IMR-90 (cell line): ENCODE data around the gene MS4A18. TPM values are rescaled to one million over a fixed set of nuclear protein-coding genes. Genes with fewer than 3 reads are reported as not detected.

ENCODE experiments used
- ATAC-seq: fragments of 200-7000 bp; cut with Tn5 transposase; 2 replicates; pipeline ENCODE4 v1.9.1; 2020; ENCODE audit warnings: low read depth, mild to moderate bottlenecking, moderate library complexity
- BruUV-seq: library from RNA; stranded (reverse); fragments of 400-500 nt; replicated peaks from 2 replicates; lab custom pipeline; 2021; lab: Mats Ljungman, UMichigan
- CTCF ChIA-PET: fragments of 300-600 bp; formaldehyde crosslinking; extraction: SDS; loops from one replicate; lab custom pipeline; 2021; ENCODE audit warnings: antibody characterized with exemption; lab: Yijun Ruan, JAX
- POLR2A ChIA-PET: fragments of 300-600 bp; sonication (Branson Sonifier 250); formaldehyde crosslinking; loops from one replicate; lab custom pipeline; 2022; ENCODE audit warnings: antibody characterized with exemption; ENCODE audit not compliant: unreplicated experiment; lab: Charles Lee
- DNase-seq: peaks from one replicate; pipeline ENCODE4 v3.0.0; 2013
- H2AFZ ChIP-seq: replicated peaks from 2 replicates; pipeline ENCODE3; 2013; ENCODE audit warnings: low read length, mild to moderate bottlenecking; ENCODE audit not compliant: poor library complexity
- H2AK5ac ChIP-seq: 2 replicates; pipeline ENCODE4 v1.6.1; 2013; ENCODE audit warnings: low read depth, low read length, inconsistent platforms
- H2AK9ac ChIP-seq: replicated peaks from 2 replicates; pipeline ENCODE3; 2013; ENCODE audit warnings: mild to moderate bottlenecking, low read depth, low read length, moderate library complexity; ENCODE audit not compliant: poor library complexity
- H2BK120ac ChIP-seq: 2 replicates; pipeline ENCODE4 v1.6.1; 2013; ENCODE audit warnings: low read depth, low read length, inconsistent platforms
- H2BK15ac ChIP-seq: 3 replicates; pipeline ENCODE4 v1.6.1; 2013; ENCODE audit warnings: low read depth, low read length, inconsistent platforms
- H2BK20ac ChIP-seq: 2 replicates; pipeline ENCODE4 v1.6.1; 2013; ENCODE audit warnings: low read depth, mild to moderate bottlenecking, inconsistent platforms, low read length, moderate library complexity
- H2BK5ac ChIP-seq: 2 replicates; pipeline ENCODE4 v1.6.1; 2013; ENCODE audit warnings: mild to moderate bottlenecking, low read depth, low read length, inconsistent platforms; ENCODE audit not compliant: poor library complexity, severe bottlenecking
- H3K14ac ChIP-seq: replicated peaks from 2 replicates; pipeline ENCODE4 v1.6.1; 2013; ENCODE audit warnings: low read depth, low read length, inconsistent platforms
- H3K18ac ChIP-seq: 2 replicates; pipeline ENCODE4 v1.6.1; 2013; ENCODE audit warnings: low read depth, low read length, control low read depth
- H3K23ac ChIP-seq: 2 replicates; pipeline ENCODE4 v1.6.1; 2013; ENCODE audit warnings: low read depth, low read length, inconsistent platforms
- H3K27ac ChIP-seq: 2 replicates; pipeline ENCODE4 v1.5.1; 2013; ENCODE audit warnings: mild to moderate bottlenecking, control low read depth, low read length; ENCODE audit not compliant: insufficient read depth
- H3K27me3 ChIP-seq: 2 replicates; pipeline ENCODE4 v1.6.1; 2013; ENCODE audit warnings: low read length; ENCODE audit not compliant: control insufficient read depth, insufficient read depth
- H3K36me3 ChIP-seq: 2 replicates; pipeline ENCODE4 v1.6.1; 2013; ENCODE audit warnings: low read length, mixed read lengths; ENCODE audit not compliant: control insufficient read depth, insufficient read depth
- H3K4ac ChIP-seq: 2 replicates; pipeline ENCODE4 v1.6.1; 2013; ENCODE audit warnings: low read depth, low read length, inconsistent platforms
- H3K4me1 ChIP-seq: 2 replicates; pipeline ENCODE4 v1.6.1; 2013; ENCODE audit warnings: low read length, mixed read lengths; ENCODE audit not compliant: control insufficient read depth, insufficient read depth
- H3K4me2 ChIP-seq: 2 replicates; pipeline ENCODE4 v1.6.1; 2013; ENCODE audit warnings: low read depth, mild to moderate bottlenecking, control low read depth, low read length, moderate library complexity
- H3K4me3 ChIP-seq: 2 replicates; pipeline ENCODE4 v1.5.1; 2013; ENCODE audit warnings: low read depth, mild to moderate bottlenecking, control low read depth, low read length, moderate library complexity; ENCODE audit not compliant: insufficient read depth
- H3K56ac ChIP-seq: 2 replicates; pipeline ENCODE4 v1.6.1; 2013; ENCODE audit warnings: low read length, inconsistent platforms; ENCODE audit not compliant: insufficient read depth; ENCODE audit errors: extremely low read depth
- H3K79me1 ChIP-seq, 2 experiments: 2 replicates each; pipeline ENCODE4 v1.6.1; 2013; ENCODE audit warnings: low read length in 2 of 2, inconsistent platforms in 1 of 2, low read depth in 1 of 2
- H3K9ac ChIP-seq: 2 replicates; pipeline ENCODE4 v1.6.1; 2013; ENCODE audit warnings: low read depth, low read length, control low read depth
- H3K9me1 ChIP-seq: 2 replicates; pipeline ENCODE4 v1.6.1; 2013; ENCODE audit warnings: low read length, inconsistent platforms; ENCODE audit not compliant: insufficient read depth
- H3K9me3 ChIP-seq: 2 replicates; pipeline ENCODE4 v1.6.1; 2013; ENCODE audit warnings: low read length; ENCODE audit not compliant: control insufficient read depth, insufficient read depth
- H4K20me1 ChIP-seq: 2 replicates; pipeline ENCODE4 v1.6.1; 2013; ENCODE audit warnings: low read length, inconsistent platforms; ENCODE audit not compliant: insufficient read depth
- H4K5ac ChIP-seq: 2 replicates; pipeline ENCODE4 v1.6.1; 2013; ENCODE audit warnings: mild to moderate bottlenecking, low read depth, low read length, control low read depth
- H4K8ac ChIP-seq, 2 experiments: 2 replicates each; pipeline ENCODE4 v1.6.1; 2013; ENCODE audit warnings: low read depth in 2 of 2, low read length in 2 of 2, control low read depth in 1 of 2, inconsistent platforms in 1 of 2
- H4K91ac ChIP-seq: 2 replicates; pipeline ENCODE4 v1.6.1; 2013; ENCODE audit warnings: low read depth, low read length, inconsistent platforms; ENCODE audit not compliant: insufficient read depth
- BHLHE40 ChIP-seq: fragments of 150-350 bp; IDR thresholded peaks from 2 replicates; pipeline ENCODE4 v1.6.1; 2016; ENCODE audit warnings: mild to moderate bottlenecking, low read depth, low read length
- CEBPB ChIP-seq: IDR thresholded peaks from 2 replicates; pipeline ENCODE4 v1.6.1; 2012; ENCODE audit warnings: low read depth, low read length, improper control_type of control experiment
- CHD1 ChIP-seq: IDR thresholded peaks from 2 replicates; pipeline ENCODE4 v1.6.1; 2012; ENCODE audit warnings: low read depth, low read length, improper control_type of control experiment
- CTCF ChIP-seq: conservative IDR thresholded peaks from 2 replicates; pipeline ENCODE4 v1.5.1; 2012; ENCODE audit warnings: mild to moderate bottlenecking, low read depth, low read length, improper control_type of control experiment
- ELK1 ChIP-seq: fragments of 150-350 bp; IDR thresholded peaks from 2 replicates; pipeline ENCODE4 v1.6.1; 2016; ENCODE audit warnings: low read depth, mild to moderate bottlenecking, low read length, moderate library complexity, borderline replicate concordance
- FOS ChIP-seq: fragments of 150-350 bp; IDR thresholded peaks from 2 replicates; pipeline ENCODE4 v1.6.1; 2016; ENCODE audit warnings: low read depth, low read length
- MAFK ChIP-seq: IDR thresholded peaks from 2 replicates; pipeline ENCODE4 v1.6.1; 2012; ENCODE audit warnings: low read depth, low read length, improper control_type of control experiment
- MAZ ChIP-seq: IDR thresholded peaks from 2 replicates; pipeline ENCODE4 v1.6.1; 2012; ENCODE audit warnings: low read depth, mild to moderate bottlenecking, low read length, improper control_type of control experiment, moderate library complexity, borderline replicate concordance
- NFE2L2 ChIP-seq: fragments of 150-350 bp; IDR thresholded peaks from 2 replicates; pipeline ENCODE4 v1.6.1; 2016; ENCODE audit warnings: low read depth, mild to moderate bottlenecking, low read length
- POLR2A ChIP-seq: IDR thresholded peaks from 2 replicates; pipeline ENCODE4 v1.6.1; 2012; ENCODE audit warnings: mild to moderate bottlenecking, low read depth, low read length
- RAD21 ChIP-seq: IDR thresholded peaks from 2 replicates; pipeline ENCODE4 v1.6.1; 2012; ENCODE audit warnings: low read length, improper control_type of control experiment
- RCOR1 ChIP-seq: IDR thresholded peaks from 2 replicates; pipeline ENCODE4 v1.6.1; 2012; ENCODE audit warnings: mild to moderate bottlenecking, low read length, improper control_type of control experiment; ENCODE audit not compliant: insufficient replicate concordance
- RFX5 ChIP-seq: IDR thresholded peaks from 2 replicates; pipeline ENCODE4 v1.8.0; 2012; ENCODE audit warnings: low read depth, mild to moderate bottlenecking, low read length, moderate library complexity
- SMC3 ChIP-seq: fragments of 150-350 bp; IDR thresholded peaks from 2 replicates; pipeline ENCODE4 v1.6.1; 2016; ENCODE audit warnings: low read depth, mild to moderate bottlenecking, antibody characterized with exemption, low read length, moderate library complexity
- WGBS, 2 experiments: methylation state at CpG; one replicate each; pipeline versions ENCODE4 v1.1.5 to v1.1.7; 2013; ENCODE audit warnings: missing lambda C conversion rate in 2 of 2; ENCODE audit not compliant: insufficient read length in 1 of 2; ENCODE audit errors: extremely low coverage in 2 of 2; 5-methylcytosine and 5-hydroxymethylcytosine counted together
- dilution Hi-C: fragments of 300-500 bp; cut with HindIII; formaldehyde crosslinking; loops from one replicate; pipeline ENCODE4 v1.14.3; 2018; ENCODE audit warnings: low sequenced_read_pairs; ENCODE audit not compliant: unreplicated experiment
- in situ Hi-C: fragments of 300-500 bp; cut with MboI; formaldehyde crosslinking; loops from 3 replicates; pipeline ENCODE4 v1.14.3; 2019; ENCODE audit warnings: low sequenced_read_pairs, inconsistent platforms, mixed read lengths
- intact Hi-C: fragments of 100-400 bp; cut with micrococcal nuclease; formaldehyde crosslinking; loops from 2 replicates; pipeline ENCODE4 v1.10.0; 2022
- polyA plus RNA-seq, 3 experiments: library from polyadenylated mRNA; depleted of rRNA; stranded (reverse); fragments of >200 nt; gene quantifications; 2 replicates each; pipeline ENCODE4 v1.2.3, GENCODE V29; 2012; ENCODE audit warnings: low replicate concordance in 1 of 3
- total RNA-seq: library from RNA; depleted of rRNA; stranded (reverse); fragments of >200 nt; gene quantifications from 2 replicates; pipeline ENCODE4 v1.2.3, GENCODE V29; 2012

Gene MS4A18
- total and polyA plus RNA-seq, 2 of the 4 experiments (the other 2 are of a cell fraction), result not detected

- WGBS, 2 experiments, result 80% methylated on average over 1 of the region's 4 CpGs; no CpG with 5 or more reads in 1 of the 2 experiments
- H2BK5ac ChIP-seq, result no peak overlapping the region
- no peak overlapping the region for H3K27ac ChIP-seq
- no TSS peak for BruUV-seq
- no peak overlapping the region for H3K56ac ChIP-seq
- H2BK20ac ChIP-seq, result no peak overlapping the region
- H3K79me1 ChIP-seq, result no peaks in the 10 kb centered on the region
- H3K4me2 ChIP-seq, result no peak overlapping the region
- H4K20me1 ChIP-seq, result no peaks in the 10 kb centered on the region
- dilution Hi-C loops, result no loop called here
- no peak overlapping the region for H3K23ac ChIP-seq
- H3K27me3 ChIP-seq, result peaks cover 31% of the 10 kb centered on the region
- H3K4me3 ChIP-seq, result no peak overlapping the region
- DNase-seq (no peak), ATAC-seq (no peak)
- no peak overlapping the region for H2BK120ac ChIP-seq
- TF ChIP-seq CEBPB, result no peak
- no peak for TF ChIP-seq BHLHE40
- no peak for TF ChIP-seq CTCF
- TF ChIP-seq RCOR1, result no peak
- TF ChIP-seq MAFK, result no peak
- no peak for TF ChIP-seq ELK1
- no peak for TF ChIP-seq NFE2L2
- no peak for TF ChIP-seq CHD1
- no peak for TF ChIP-seq MAZ
- TF ChIP-seq POLR2A, result no peak
- no peak for TF ChIP-seq SMC3
- TF ChIP-seq RAD21, result no peak
- no peak for TF ChIP-seq RFX5
- TF ChIP-seq FOS, result no peak
- H4K8ac ChIP-seq, result no peak overlapping the region
- H3K4ac ChIP-seq, result no peak overlapping the region
- intact Hi-C loops, result no loop called here
- no peak overlapping the region for H3K14ac ChIP-seq
- ChIA-PET POLR2A (no interaction called here), CTCF (no interaction called here)
- H3K4me1 ChIP-seq, result peaks cover 4% of the 10 kb centered on the region; the same call in 1 of the 2 replicates
- no peaks in the 10 kb centered on the region for H3K36me3 ChIP-seq
- H2AK5ac ChIP-seq, result no peak overlapping the region
- H3K18ac ChIP-seq, result no peak overlapping the region
- H3K9me3 ChIP-seq, result no peaks in the 10 kb centered on the region
- no peak overlapping the region for H4K91ac ChIP-seq
- H2AFZ ChIP-seq, result no peak overlapping the region
- peaks cover 10% of the 10 kb centered on the region; the same call in 1 of the 2 replicates for H3K9me1 ChIP-seq
- no peak overlapping the region for H4K5ac ChIP-seq
- H2BK15ac ChIP-seq, result no peak overlapping the region
- no peak overlapping the region for H2AK9ac ChIP-seq
- no peak overlapping the region for H3K9ac ChIP-seq
- in situ Hi-C loops, result no loop called here
These were observed 57.4 kb downstream of the MS4A18 start for GRCh38 chr11:60781981-60782316.
